Glutamatergic neuron (in vitro differentiated cells): Measurements from ENCODE around the gene FBXW4. TPM values are rescaled to one million over a fixed set of nuclear protein-coding genes. Genes with fewer than 3 reads are reported as not detected.

Experiments used
- DNase-seq: peaks from one replicate; pipeline ENCODE4 v3.0.0; 2022
- H3K27ac Mint-ChIP-seq: one replicate; pipeline ENCODE4 v1.8.0; 2020; ENCODE audit warnings: mild to moderate bottlenecking, mixed read lengths, inconsistent platforms; ENCODE audit not compliant: unreplicated experiment
- H3K27me3 Mint-ChIP-seq: one replicate; pipeline ENCODE4 v1.8.0; 2020; ENCODE audit warnings: mild to moderate bottlenecking, moderate library complexity, mixed read lengths, inconsistent platforms; ENCODE audit not compliant: unreplicated experiment
- H3K36me3 Mint-ChIP-seq: one replicate; pipeline ENCODE4 v1.8.0; 2020; ENCODE audit warnings: mild to moderate bottlenecking, mixed read lengths, inconsistent platforms; ENCODE audit not compliant: unreplicated experiment
- H3K4me1 Mint-ChIP-seq: one replicate; pipeline ENCODE4 v1.8.0; 2020; ENCODE audit warnings: mild to moderate bottlenecking, low read depth, mixed read lengths, inconsistent platforms; ENCODE audit not compliant: unreplicated experiment
- H3K4me3 Mint-ChIP-seq: one replicate; pipeline ENCODE4 v1.8.0; 2020; ENCODE audit warnings: mild to moderate bottlenecking, mixed read lengths, inconsistent platforms; ENCODE audit not compliant: unreplicated experiment
- H3K9me3 Mint-ChIP-seq: one replicate; pipeline ENCODE4 v1.8.0; 2020; ENCODE audit warnings: mild to moderate bottlenecking, moderate library complexity, mixed read lengths, inconsistent platforms; ENCODE audit not compliant: unreplicated experiment
- CTCF ChIP-seq: fragments of 200-600 bp; sonication (generic); IDR thresholded peaks from one replicate; pipeline ENCODE4 v1.5.0; 2021; ENCODE audit not compliant: partially characterized antibody, unreplicated experiment
- total RNA-seq: library from RNA; stranded (reverse); fragmentation: NEBNext Ultra II Directional; extraction: Animal tissue kit (Norgen Biotek cat#: 25700); gene quantifications from one replicate; pipeline ENCODE4 v1.2.1, GENCODE V29; 2021; ENCODE audit not compliant: unreplicated experiment

FBXW4 gene
- total RNA-seq, 1 donor from 2014 or later, result 25.8 TPM

- peaks cover 2% of the 10 kb centered on the region for H3K36me3 Mint-ChIP-seq
- no peak for TF ChIP-seq CTCF
- peaks cover 15% of the 10 kb centered on the region for H3K9me3 Mint-ChIP-seq
- no peak overlapping the region for H3K4me3 Mint-ChIP-seq
- peaks cover 5% of the 10 kb centered on the region for H3K4me1 Mint-ChIP-seq
- no peak overlapping the region for H3K27ac Mint-ChIP-seq
- peaks cover 16% of the 10 kb centered on the region for H3K27me3 Mint-ChIP-seq
- no peak for DNase-seq
These were observed 130.4 kb downstream of the FBXW4 start for GRCh38 chr10:101564490-101564991.

- Mint-ChIP-seq H3K36me3 (peaks cover 4% of the 10 kb centered on the region), H3K9me3 (peaks cover 17% of the 10 kb centered on the region), H3K27me3 (peaks cover 19% of the 10 kb centered on the region), H3K27ac (no peak overlapping the region), H3K4me3 (no peak overlapping the region), H3K4me1 (peaks cover 5% of the 10 kb centered on the region)
- DNase-seq, result no peak
- TF ChIP-seq CTCF, result no peak
These were observed 131.4 kb downstream of the FBXW4 start for GRCh38 chr10:101563497-101564040.

- peaks cover 5% of the 10 kb centered on the region for H3K4me1 Mint-ChIP-seq
- DNase-seq, result no peak
- peaks cover 4% of the 10 kb centered on the region for H3K36me3 Mint-ChIP-seq
These were observed 132.0 kb downstream of the FBXW4 start for GRCh38 chr10:101563007-101563406.

GRCh38 chr10:101562231-101562630 lies 132.7 kb downstream of the FBXW4 start:
- Mint-ChIP-seq H3K4me3 (no peak overlapping the region), H3K27me3 (peaks cover 16% of the 10 kb centered on the region), H3K36me3 (peaks cover 4% of the 10 kb centered on the region), H3K27ac (no peak overlapping the region), H3K4me1 (peaks cover 5% of the 10 kb centered on the region), H3K9me3 (peaks cover 13% of the 10 kb centered on the region)
- TF ChIP-seq CTCF, result no peak
- no peak for DNase-seq

More at GRCh38 chr10:101563007-101563406, 132.0 kb downstream of the FBXW4 start:
- H3K27ac Mint-ChIP-seq, result no peak overlapping the region
- H3K9me3 Mint-ChIP-seq, result peaks cover 17% of the 10 kb centered on the region
- no peak for TF ChIP-seq CTCF
- peaks cover 17% of the 10 kb centered on the region for H3K27me3 Mint-ChIP-seq
- no peak overlapping the region for H3K4me3 Mint-ChIP-seq

- no peak overlapping the region for H3K4me3 Mint-ChIP-seq
- H3K36me3 Mint-ChIP-seq, result peaks cover 4% of the 10 kb centered on the region
- no peak overlapping the region for H3K27ac Mint-ChIP-seq
- TF ChIP-seq CTCF, result no peak
- peaks cover 13% of the 10 kb centered on the region for H3K27me3 Mint-ChIP-seq
- H3K9me3 Mint-ChIP-seq, result peaks cover 11% of the 10 kb centered on the region
- DNase-seq, result no peak
- H3K4me1 Mint-ChIP-seq, result peaks cover 6% of the 10 kb centered on the region
These were observed 133.7 kb downstream of the FBXW4 start for GRCh38 chr10:101561068-101561915.
